GM12878 (cell line): ENCODE data around the gene NFKBIZ. TPM values are rescaled to one million over a fixed set of nuclear protein-coding genes. Genes with fewer than 3 reads are reported as not detected.

Experiments
- ATAC-seq: fragments of 200-7000 bp; cut with Tn5 transposase; 3 replicates; pipeline ENCODE4 v1.9.1; 2020; ENCODE audit warnings: mild to moderate bottlenecking, moderate library complexity
- BruUV-seq: library from RNA; stranded (reverse); fragments of 400-500 nt; replicated peaks from 2 replicates; lab custom pipeline; 2021; lab: Mats Ljungman, UMichigan
- CTCF ChIA-PET: fragments of 300-600 bp; sonication (Branson Sonifier 250); formaldehyde crosslinking; extraction: SDS; loops from one replicate; lab custom pipeline; 2021; ENCODE audit warnings: inconsistent platforms; lab: Yijun Ruan, JAX
- POLR2A ChIA-PET: fragments of 350-600 bp; formaldehyde crosslinking; extraction: SDS; loops from one replicate; lab custom pipeline; 2021; ENCODE audit warnings: inconsistent platforms; lab: Charles Lee
- RAD21 ChIA-PET: fragments of 300-600 bp; sonication (Branson Sonifier 250); formaldehyde crosslinking; loops from one replicate; lab custom pipeline; 2023; ENCODE audit warnings: antibody characterized with exemption; ENCODE audit not compliant: unreplicated experiment; lab: Charles Lee
- SMC1A ChIA-PET: fragments of 300-600 bp; sonication (Branson Sonifier 250); formaldehyde crosslinking; loops from one replicate; lab custom pipeline; 2023; ENCODE audit not compliant: unreplicated experiment, uncharacterized antibody; lab: Charles Lee
- DNase-seq: peaks from one replicate; pipeline ENCODE4 v3.0.0-alpha.2; 2011; ENCODE audit warnings: low read depth, low spot score
- FAIRE-seq: peaks from 3 replicates; lab custom pipeline; 2011; peaks lifted over from hg19 to GRCh38; lab: Jason Lieb, UNC
- H2AFZ ChIP-seq: 2 replicates; pipeline ENCODE4 v1.6.0; 2011; ENCODE audit warnings: low read depth, low read length, control low read depth; ENCODE audit not compliant: control insufficient read depth
- H3K27ac ChIP-seq: 2 replicates; pipeline ENCODE4 v1.5.1; 2011; ENCODE audit warnings: control low read depth; ENCODE audit not compliant: control insufficient read depth, insufficient read depth
- H3K27me3 ChIP-seq, 2 experiments: replicated peaks in 1 of 2; 2 replicates each; pipeline versions ENCODE4 v1.6.0 to v1.6.1; 2011; ENCODE audit warnings: low read length in 1 of 2; ENCODE audit not compliant: control insufficient read depth in 2 of 2, insufficient read depth in 2 of 2
- H3K36me3 ChIP-seq, 2 experiments: 2 replicates each; pipeline ENCODE4 v1.5.1; 2011; ENCODE audit warnings: low read length in 1 of 2; ENCODE audit not compliant: control insufficient read depth in 2 of 2, insufficient read depth in 2 of 2
- H3K4me1 ChIP-seq: 2 replicates; pipeline ENCODE4 v1.6.1; 2011; ENCODE audit warnings: mild to moderate bottlenecking, low read length, moderate library complexity, mixed read lengths; ENCODE audit not compliant: control insufficient read depth, insufficient read depth
- H3K4me2 ChIP-seq: 2 replicates; pipeline ENCODE4 v1.6.0; 2011; ENCODE audit warnings: control low read depth; ENCODE audit not compliant: control insufficient read depth, insufficient read depth
- H3K4me3 ChIP-seq: fragments of 200-600 bp; sonication (generic); 2 replicates; pipeline ENCODE4 v1.5.1; 2016
- H3K79me2 ChIP-seq: 2 replicates; pipeline ENCODE4 v1.6.0; 2011; ENCODE audit warnings: low read length; ENCODE audit not compliant: control insufficient read depth, insufficient read depth
- H3K9ac ChIP-seq: 2 replicates; pipeline ENCODE4 v1.8.0; 2011; ENCODE audit warnings: low read length, control low read depth, mixed read lengths; ENCODE audit not compliant: control insufficient read depth, insufficient read depth
- H3K9me3 ChIP-seq: replicated peaks from 3 replicates; pipeline ENCODE4 v1.5.1; 2011; ENCODE audit warnings: mild to moderate bottlenecking, low read length; ENCODE audit not compliant: control insufficient read depth, insufficient read depth
- H4K20me1 ChIP-seq: 2 replicates; pipeline ENCODE4 v1.6.0; 2011; ENCODE audit not compliant: control insufficient read depth, insufficient read depth
- BCL11A ChIP-seq: IDR thresholded peaks from 2 replicates; pipeline ENCODE4 v1.6.1; 2011; ENCODE audit warnings: low read depth, low read length
- BMI1 ChIP-seq: fragments of 450-650 bp; IDR thresholded peaks from 2 replicates; pipeline ENCODE4 v1.6.1; 2016; ENCODE audit warnings: mild to moderate bottlenecking, moderate library complexity, borderline replicate concordance
- FOXK2 ChIP-seq: fragments of 450-650 bp; IDR thresholded peaks from 2 replicates; pipeline ENCODE4 v1.6.1; 2017; ENCODE audit warnings: mild to moderate bottlenecking, moderate library complexity
- GATAD2B ChIP-seq: fragments of 450-650 bp; conservative IDR thresholded peaks from 2 replicates; pipeline ENCODE4 v1.6.1; 2017; ENCODE audit warnings: low read depth, mild to moderate bottlenecking, moderate library complexity
- IKZF1 ChIP-seq: fragments of 450-650 bp; conservative IDR thresholded peaks from 2 replicates; pipeline ENCODE4 v1.6.1; 2017; ENCODE audit warnings: antibody characterized with exemption, mild to moderate bottlenecking
- MTA3 ChIP-seq: IDR thresholded peaks from 2 replicates; pipeline ENCODE4 v1.6.1; 2012; ENCODE audit warnings: low read length, inconsistent platforms, borderline replicate concordance
- NFIC ChIP-seq: IDR thresholded peaks from 2 replicates; pipeline ENCODE4 v1.6.1; 2012; ENCODE audit warnings: low read depth, mild to moderate bottlenecking, inconsistent platforms, low read length, moderate library complexity
- NFYB ChIP-seq: IDR thresholded peaks from 2 replicates; pipeline ENCODE4 v1.6.1; 2011; ENCODE audit warnings: low read depth, mild to moderate bottlenecking, low read length, improper control_type of control experiment, moderate library complexity; ENCODE audit not compliant: insufficient read depth
- NR2F1 ChIP-seq: fragments of 450-650 bp; conservative IDR thresholded peaks from 2 replicates; pipeline ENCODE4 v1.6.1; 2017; ENCODE audit warnings: mild to moderate bottlenecking
- RELA ChIP-seq: fragments of 450-650 bp; IDR thresholded peaks from 2 replicates; pipeline ENCODE4 v1.8.0; 2014; ENCODE audit warnings: borderline replicate concordance; ENCODE audit not compliant: partially characterized antibody
- SPI1 ChIP-seq: IDR thresholded peaks from 2 replicates; pipeline ENCODE4 v1.6.1; 2011; ENCODE audit warnings: low read depth, mild to moderate bottlenecking, low read length, moderate library complexity, borderline replicate concordance; ENCODE audit not compliant: insufficient read depth
- SREBF1 ChIP-seq: IDR thresholded peaks from 2 replicates; pipeline ENCODE4 v1.6.1; 2012; ENCODE audit warnings: mild to moderate bottlenecking, low read length
- STAT3 ChIP-seq: IDR thresholded peaks from 2 replicates; pipeline ENCODE4 v1.6.1; 2011; ENCODE audit warnings: low read depth, low read length, improper control_type of control experiment
- TCF12 ChIP-seq: IDR thresholded peaks from 2 replicates; pipeline ENCODE4 v1.6.1; 2011; ENCODE audit warnings: low read depth, mild to moderate bottlenecking, low read length
- YBX1 ChIP-seq: fragments of 450-650 bp; IDR thresholded peaks from 2 replicates; pipeline ENCODE4 v1.6.1; 2016; ENCODE audit warnings: antibody characterized with exemption
- WGBS: methylation state at CpG from one replicate; pipeline ENCODE4 v1.1.6; 2016; ENCODE audit warnings: low lambda C conversion rate; ENCODE audit not compliant: insufficient replicate concordance, insufficient coverage; ENCODE audit errors: missing lambda C conversion rate; 5-methylcytosine and 5-hydroxymethylcytosine counted together
- in situ Hi-C: fragments of 300-500 bp; cut with MboI; formaldehyde crosslinking; loops from 9 replicates; pipeline ENCODE4 v1.14.3; 2018; ENCODE audit warnings: mixed read lengths
- intact Hi-C: fragments of 100-400 bp; cut with micrococcal nuclease; formaldehyde crosslinking; loops from one replicate; pipeline ENCODE4 v1.14.2; 2022; ENCODE audit not compliant: unreplicated experiment
- polyA plus RNA-seq, 11 experiments: library from polyadenylated mRNA; depleted of rRNA in 4 of 11; unstranded in 6 of 11; stranded (reverse) in 5 of 11; fragments of >200 nt; fragmentation: Nextera tagmentation in 4 of 11; fragmentation: Illumina TruSeq in 1 of 11; extraction: Ambion mirVana in 4 of 11; extraction: Trizol in 1 of 11; gene quantifications; 1 replicate in 1 of 11; 2 replicates in 10 of 11; pipeline versions ENCODE4 v1.2.1 to v1.2.3, GENCODE V29; 2011 to 2016; ENCODE audit warnings: inconsistent platforms in 2 of 11, missing spikeins in 2 of 11, low read depth in 1 of 11
- total RNA-seq, 4 experiments: library from RNA; depleted of rRNA in 3 of 4; stranded (reverse); fragments of >200 nt in 3 of 4; fragmentation: Illumina TruSeq in 1 of 4; extraction: Trizol in 1 of 4; gene quantifications; 2 replicates each; pipeline versions ENCODE4 v1.2.1 to v1.2.3, GENCODE V29; 2013 to 2021
- TF ChIP-seq, protein P1 (sequence below): fragments of 450-650 bp; IDR thresholded peaks from 2 replicates; pipeline ENCODE4 v1.6.1; 2018; ENCODE audit warnings: borderline replicate concordance, mild to moderate bottlenecking; ENCODE audit not compliant: partially characterized antibody
- TF ChIP-seq, protein P2 (sequence below): fragments of 450-650 bp; IDR thresholded peaks from 2 replicates; pipeline ENCODE4 v1.6.1; 2017; ENCODE audit warnings: mild to moderate bottlenecking, moderate library complexity

NFKBIZ gene
- total and polyA plus RNA-seq, 10 of the 15 experiments (the other 5 are each of a cell fraction or from before 2014, with no cell fraction given) = 6.3 to 53.8 (median 17.3) TPM

DNA sequence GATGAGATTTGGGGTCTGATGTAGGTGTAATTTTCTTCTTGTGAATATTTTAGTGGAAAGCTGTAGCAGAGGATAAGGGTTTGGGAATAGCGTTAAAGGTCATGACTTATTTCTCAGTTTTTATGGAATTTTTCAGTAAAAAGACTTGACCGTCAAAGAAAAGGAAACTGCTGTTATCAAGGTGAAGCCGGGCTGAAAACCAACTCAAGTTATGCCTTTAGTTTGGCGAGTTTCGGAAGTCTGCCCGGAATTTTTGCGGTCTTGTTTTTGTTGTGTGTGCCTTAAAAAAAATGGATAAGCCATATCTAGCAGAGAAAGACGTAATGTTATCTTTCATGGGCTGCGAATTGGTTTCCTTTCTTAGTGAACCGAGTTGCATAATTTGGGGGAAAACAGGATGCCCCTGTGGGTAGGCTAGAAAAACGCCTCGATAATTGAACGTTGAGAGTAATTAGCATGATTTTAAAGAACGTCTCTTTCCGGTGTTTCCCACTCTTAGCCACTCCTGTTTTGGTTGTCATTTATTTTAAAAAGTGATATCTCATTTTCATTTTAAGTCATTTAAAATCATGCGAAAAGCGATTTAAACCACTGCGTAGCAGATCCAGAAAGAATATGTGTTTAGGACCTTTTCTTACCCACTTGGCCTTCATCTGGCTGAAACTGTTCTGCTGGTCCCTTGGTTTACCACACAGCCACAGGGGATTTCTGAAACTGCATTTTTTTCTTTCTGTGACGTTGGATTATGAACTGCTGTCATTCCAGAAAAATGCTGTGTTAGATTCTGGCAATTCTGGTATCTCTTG, 1.1 kb downstream of the NFKBIZ start:
- ChIA-PET CTCF (interaction anchor here (0.6 to 3.3 kb wide), 16 partner anchors 8 to 375 kb away, joined by 3 to 22 read pairs (median 4); no protein-coding TSS in a partner anchor), RAD21 (interaction anchor here (1.0 to 5.1 kb wide), 23 partner anchors 9 to 374 kb away, joined by 3 to 44 read pairs (median 9); no protein-coding TSS in a partner anchor), SMC1A (interaction anchor here (0.6 to 5.1 kb wide), 23 partner anchors 11 to 375 kb away, joined by 3 to 61 read pairs (median 12); no protein-coding TSS in a partner anchor), POLR2A (interaction anchor here (1.2 to 4.3 kb wide), 11 partner anchors 11 to 209 kb away, joined by 3 to 66 read pairs (median 8); no protein-coding TSS in a partner anchor)
- in situ Hi-C loops = no loop called here
- Histone ChIP-seq H3K36me3 (peaks cover 13 to 36% of the 10 kb centered on the region in 2 experiments), H3K9me3 (no peaks in the 10 kb centered on the region; the same call in 2 of the 3 replicates), H4K20me1 (no peaks in the 10 kb centered on the region), H3K4me3 (peak overlapping the region; percentile 75), H3K27ac (peak overlapping the region; percentile 93), H3K9ac (peak overlapping the region; percentile 79), H2AFZ (no peak overlapping the region), H3K4me2 (peak overlapping the region; percentile 68), H3K4me1 (peaks cover 19% of the 10 kb centered on the region), H3K27me3 (no peaks in the 10 kb centered on the region), H3K79me2 (peaks cover 88% of the 10 kb centered on the region)
- FAIRE-seq (peak; percentile 88), ATAC-seq (peak; percentile 43), DNase-seq (peak; percentile 65)
- TSS peak; percentile 93 for BruUV-seq
- intact Hi-C loops = loop anchor here (1.0 to 5.0 kb wide), 7 partner anchors 38 to 375 kb away; no protein-coding TSS in a partner anchor
- under 1% methylated on average over 19 of the region's 19 CpGs for WGBS
- 0 out of 2 replicates have a peak, but pooled peaks have one; percentile 23 for TF ChIP-seq TCF12
- TF ChIP-seq GATAD2B = no peak; the same call in 1 of the 2 replicates
- peak; percentile 84 for TF ChIP-seq NFIC
- TF ChIP-seq SREBF1 = no peak
- TF ChIP-seq NR2F1 = peak; percentile 71
- TF ChIP-seq SPI1 = 0 out of 2 replicates have a peak, but pooled peaks have one; percentile 2
- peak; percentile 80 for TF ChIP-seq IKZF1
- TF ChIP-seq BMI1 = peak; percentile 48; the same call in 1 of the 2 replicates
- TF ChIP-seq FOXK2 = no peak
- peak; percentile 93 for TF ChIP-seq STAT3
- peak; percentile 56 for TF ChIP-seq BCL11A
- no peak for TF ChIP-seq YBX1
- TF ChIP-seq RELA = peak; percentile 51
- TF ChIP-seq MTA3 = peak; percentile 21; the same call in 1 of the 2 replicates
- TF ChIP-seq, protein P1, sequence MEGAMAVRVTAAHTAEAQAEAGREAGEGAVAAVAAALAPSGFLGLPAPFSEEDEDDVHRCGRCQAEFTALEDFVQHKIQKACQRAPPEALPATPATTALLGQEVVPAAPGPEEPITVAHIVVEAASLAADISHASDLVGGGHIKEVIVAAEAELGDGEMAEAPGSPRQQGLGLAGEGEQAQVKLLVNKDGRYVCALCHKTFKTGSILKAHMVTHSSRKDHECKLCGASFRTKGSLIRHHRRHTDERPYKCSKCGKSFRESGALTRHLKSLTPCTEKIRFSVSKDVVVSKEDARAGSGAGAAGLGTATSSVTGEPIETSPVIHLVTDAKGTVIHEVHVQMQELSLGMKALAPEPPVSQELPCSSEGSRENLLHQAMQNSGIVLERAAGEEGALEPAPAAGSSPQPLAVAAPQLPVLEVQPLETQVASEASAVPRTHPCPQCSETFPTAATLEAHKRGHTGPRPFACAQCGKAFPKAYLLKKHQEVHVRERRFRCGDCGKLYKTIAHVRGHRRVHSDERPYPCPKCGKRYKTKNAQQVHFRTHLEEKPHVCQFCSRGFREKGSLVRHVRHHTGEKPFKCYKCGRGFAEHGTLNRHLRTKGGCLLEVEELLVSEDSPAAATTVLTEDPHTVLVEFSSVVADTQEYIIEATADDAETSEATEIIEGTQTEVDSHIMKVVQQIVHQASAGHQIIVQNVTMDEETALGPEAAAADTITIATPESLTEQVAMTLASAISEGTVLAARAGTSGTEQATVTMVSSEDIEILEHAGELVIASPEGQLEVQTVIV = no peak
- no peak for TF ChIP-seq NFYB
- TF ChIP-seq, protein P2, sequence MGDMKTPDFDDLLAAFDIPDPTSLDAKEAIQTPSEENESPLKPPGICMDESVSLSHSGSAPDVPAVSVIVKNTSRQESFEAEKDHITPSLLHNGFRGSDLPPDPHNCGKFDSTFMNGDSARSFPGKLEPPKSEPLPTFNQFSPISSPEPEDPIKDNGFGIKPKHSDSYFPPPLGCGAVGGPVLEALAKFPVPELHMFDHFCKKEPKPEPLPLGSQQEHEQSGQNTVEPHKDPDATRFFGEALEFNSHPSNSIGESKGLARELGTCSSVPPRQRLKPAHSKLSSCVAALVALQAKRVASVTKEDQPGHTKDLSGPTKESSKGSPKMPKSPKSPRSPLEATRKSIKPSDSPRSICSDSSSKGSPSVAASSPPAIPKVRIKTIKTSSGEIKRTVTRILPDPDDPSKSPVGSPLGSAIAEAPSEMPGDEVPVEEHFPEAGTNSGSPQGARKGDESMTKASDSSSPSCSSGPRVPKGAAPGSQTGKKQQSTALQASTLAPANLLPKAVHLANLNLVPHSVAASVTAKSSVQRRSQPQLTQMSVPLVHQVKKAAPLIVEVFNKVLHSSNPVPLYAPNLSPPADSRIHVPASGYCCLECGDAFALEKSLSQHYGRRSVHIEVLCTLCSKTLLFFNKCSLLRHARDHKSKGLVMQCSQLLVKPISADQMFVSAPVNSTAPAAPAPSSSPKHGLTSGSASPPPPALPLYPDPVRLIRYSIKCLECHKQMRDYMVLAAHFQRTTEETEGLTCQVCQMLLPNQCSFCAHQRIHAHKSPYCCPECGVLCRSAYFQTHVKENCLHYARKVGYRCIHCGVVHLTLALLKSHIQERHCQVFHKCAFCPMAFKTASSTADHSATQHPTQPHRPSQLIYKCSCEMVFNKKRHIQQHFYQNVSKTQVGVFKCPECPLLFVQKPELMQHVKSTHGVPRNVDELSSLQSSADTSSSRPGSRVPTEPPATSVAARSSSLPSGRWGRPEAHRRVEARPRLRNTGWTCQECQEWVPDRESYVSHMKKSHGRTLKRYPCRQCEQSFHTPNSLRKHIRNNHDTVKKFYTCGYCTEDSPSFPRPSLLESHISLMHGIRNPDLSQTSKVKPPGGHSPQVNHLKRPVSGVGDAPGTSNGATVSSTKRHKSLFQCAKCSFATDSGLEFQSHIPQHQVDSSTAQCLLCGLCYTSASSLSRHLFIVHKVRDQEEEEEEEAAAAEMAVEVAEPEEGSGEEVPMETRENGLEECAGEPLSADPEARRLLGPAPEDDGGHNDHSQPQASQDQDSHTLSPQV = no peak
